ENCODE results near the gene MRPS27. TPM values are rescaled to one million over a fixed set of nuclear protein-coding genes. Genes with fewer than 3 reads are reported as not detected.

MRPS27 gene
- total and polyA plus RNA-seq, 2 of the 4 experiments (the other 2 are of a cell fraction), result 46.9 to 90.5 TPM

GRCh38 chr5:72268260-72268659 is 51.8 kb downstream of the MRPS27 start:
- H3K4me2 ChIP-seq (ENCODE audit: low read depth, low read length), result no peak overlapping the region
- in situ Hi-C loops (cut with MboI; ENCODE audit: low sequenced_read_pairs) (no loop called here), intact Hi-C loops (cut with micrococcal nuclease) (no loop called here), dilution Hi-C loops (cut with HindIII; ENCODE audit: low sequenced_read_pairs, unreplicated experiment) (no loop called here)
- no peak overlapping the region for H3K4me3 ChIP-seq (ENCODE audit: insufficient read depth, low read depth, low read length)
- H3K9ac ChIP-seq (ENCODE audit: low read depth, low read length), result no peak overlapping the region
- no peak for TF ChIP-seq NFE2L2 (IDR thresholded peaks at IDR 0.05; ENCODE audit: low read depth, low read length)
- TF ChIP-seq USF2 (IDR thresholded peaks at IDR 0.05; ENCODE audit: low read depth, low read length), result no peak
- no peak for TF ChIP-seq MAZ (IDR thresholded peaks at IDR 0.05; ENCODE audit: borderline replicate concordance, low read depth, low read length)
- TF ChIP-seq BHLHE40 (IDR thresholded peaks at IDR 0.05; ENCODE audit: low read depth, low read length), result no peak
- TF ChIP-seq RAD21 (IDR thresholded peaks at IDR 0.05; ENCODE audit: low read length), result no peak
- no peak for TF ChIP-seq MAFK (IDR thresholded peaks at IDR 0.05; ENCODE audit: low read depth, low read length)
- no peak for TF ChIP-seq RCOR1 (IDR thresholded peaks at IDR 0.05; ENCODE audit: insufficient replicate concordance, low read length)
- TF ChIP-seq, protein P1, sequence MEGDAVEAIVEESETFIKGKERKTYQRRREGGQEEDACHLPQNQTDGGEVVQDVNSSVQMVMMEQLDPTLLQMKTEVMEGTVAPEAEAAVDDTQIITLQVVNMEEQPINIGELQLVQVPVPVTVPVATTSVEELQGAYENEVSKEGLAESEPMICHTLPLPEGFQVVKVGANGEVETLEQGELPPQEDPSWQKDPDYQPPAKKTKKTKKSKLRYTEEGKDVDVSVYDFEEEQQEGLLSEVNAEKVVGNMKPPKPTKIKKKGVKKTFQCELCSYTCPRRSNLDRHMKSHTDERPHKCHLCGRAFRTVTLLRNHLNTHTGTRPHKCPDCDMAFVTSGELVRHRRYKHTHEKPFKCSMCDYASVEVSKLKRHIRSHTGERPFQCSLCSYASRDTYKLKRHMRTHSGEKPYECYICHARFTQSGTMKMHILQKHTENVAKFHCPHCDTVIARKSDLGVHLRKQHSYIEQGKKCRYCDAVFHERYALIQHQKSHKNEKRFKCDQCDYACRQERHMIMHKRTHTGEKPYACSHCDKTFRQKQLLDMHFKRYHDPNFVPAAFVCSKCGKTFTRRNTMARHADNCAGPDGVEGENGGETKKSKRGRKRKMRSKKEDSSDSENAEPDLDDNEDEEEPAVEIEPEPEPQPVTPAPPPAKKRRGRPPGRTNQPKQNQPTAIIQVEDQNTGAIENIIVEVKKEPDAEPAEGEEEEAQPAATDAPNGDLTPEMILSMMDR (conservative IDR thresholded peaks at IDR 0.05; ENCODE audit: low read depth, low read length), result no peak
- no peak for TF ChIP-seq POLR2A (IDR thresholded peaks at IDR 0.05; ENCODE audit: low read depth, low read length)
- TF ChIP-seq RFX5 (IDR thresholded peaks at IDR 0.05; ENCODE audit: low read depth, low read length), result no peak
- H3K27me3 ChIP-seq (ENCODE audit: control insufficient read depth, insufficient read depth, low read length), result no peaks in the 10 kb centered on the region
- H2BK20ac ChIP-seq (ENCODE audit: low read depth, low read length), result no peak overlapping the region
- BruUV-seq (replicated peaks), result no TSS peak
- no peak overlapping the region for H2AK5ac ChIP-seq (ENCODE audit: low read depth, low read length)
- no peak overlapping the region for H3K4ac ChIP-seq (ENCODE audit: low read depth, low read length)
- ATAC-seq (ENCODE audit: low read depth) (no peak), DNase-seq (no peak)
- peaks cover 24 to 32% of the 10 kb centered on the region in 2 experiments for H3K79me1 ChIP-seq (ENCODE audit: low read depth in 1 of 2, low read length in 2 of 2)
- H4K5ac ChIP-seq (ENCODE audit: low read depth, low read length), result no peak overlapping the region
- no peak overlapping the region for H4K91ac ChIP-seq (ENCODE audit: insufficient read depth, low read depth, low read length)
- no peak overlapping the region for H2BK15ac ChIP-seq (ENCODE audit: low read depth, low read length)
- no peak overlapping the region for H2AK9ac ChIP-seq (replicated peaks; ENCODE audit: low read depth, low read length, poor library complexity)
- H2BK5ac ChIP-seq (ENCODE audit: low read depth, low read length, poor library complexity, severe bottlenecking), result no peak overlapping the region
- POLR2A ChIA-PET (ENCODE audit: unreplicated experiment), result no interaction called here
- no CpG with 5 or more reads among the region's 2 CpGs for WGBS, 2 experiments (ENCODE audit: extremely low coverage in 2 of 2, insufficient read length in 1 of 2)
- no peak overlapping the region for H2BK120ac ChIP-seq (ENCODE audit: low read depth, low read length)
- no peaks in the 10 kb centered on the region for H3K9me3 ChIP-seq (ENCODE audit: control insufficient read depth, insufficient read depth, low read length)
- H3K9me1 ChIP-seq (ENCODE audit: insufficient read depth, low read length), result no peaks in the 10 kb centered on the region
- no peak overlapping the region for H3K27ac ChIP-seq (ENCODE audit: insufficient read depth, low read length)
- no peak overlapping the region for H2AFZ ChIP-seq (replicated peaks; ENCODE audit: low read length, poor library complexity)
- H3K4me1 ChIP-seq (ENCODE audit: control insufficient read depth, insufficient read depth, low read length), result 0 out of 2 replicates have a peak, but pooled peaks cover 2% of the 10 kb centered on the region
- H4K8ac ChIP-seq (ENCODE audit: low read depth in 2 of 2, low read length in 2 of 2), result no peak overlapping the region
- H3K36me3 ChIP-seq (ENCODE audit: control insufficient read depth, insufficient read depth, low read length), result no peaks in the 10 kb centered on the region
- CTCF ChIA-PET, result interaction anchor here (1.5 to 1.8 kb wide), 2 partner anchors 10 to 13 kb away, joined by 4 to 8 read pairs; no protein-coding TSS in a partner anchor
- H3K23ac ChIP-seq (ENCODE audit: low read depth, low read length), result no peak overlapping the region
- H4K20me1 ChIP-seq (ENCODE audit: insufficient read depth, low read length), result peaks cover 3% of the 10 kb centered on the region; the same call in 1 of the 2 replicates
- H3K14ac ChIP-seq (replicated peaks; ENCODE audit: low read depth, low read length), result no peak overlapping the region
- no peak overlapping the region for H3K18ac ChIP-seq (ENCODE audit: low read depth, low read length)
- H3K56ac ChIP-seq (ENCODE audit: extremely low read depth, insufficient read depth, low read length), result no peak overlapping the region
